ENCODE results near the gene IL10RB.

IL10RB gene

DNA sequence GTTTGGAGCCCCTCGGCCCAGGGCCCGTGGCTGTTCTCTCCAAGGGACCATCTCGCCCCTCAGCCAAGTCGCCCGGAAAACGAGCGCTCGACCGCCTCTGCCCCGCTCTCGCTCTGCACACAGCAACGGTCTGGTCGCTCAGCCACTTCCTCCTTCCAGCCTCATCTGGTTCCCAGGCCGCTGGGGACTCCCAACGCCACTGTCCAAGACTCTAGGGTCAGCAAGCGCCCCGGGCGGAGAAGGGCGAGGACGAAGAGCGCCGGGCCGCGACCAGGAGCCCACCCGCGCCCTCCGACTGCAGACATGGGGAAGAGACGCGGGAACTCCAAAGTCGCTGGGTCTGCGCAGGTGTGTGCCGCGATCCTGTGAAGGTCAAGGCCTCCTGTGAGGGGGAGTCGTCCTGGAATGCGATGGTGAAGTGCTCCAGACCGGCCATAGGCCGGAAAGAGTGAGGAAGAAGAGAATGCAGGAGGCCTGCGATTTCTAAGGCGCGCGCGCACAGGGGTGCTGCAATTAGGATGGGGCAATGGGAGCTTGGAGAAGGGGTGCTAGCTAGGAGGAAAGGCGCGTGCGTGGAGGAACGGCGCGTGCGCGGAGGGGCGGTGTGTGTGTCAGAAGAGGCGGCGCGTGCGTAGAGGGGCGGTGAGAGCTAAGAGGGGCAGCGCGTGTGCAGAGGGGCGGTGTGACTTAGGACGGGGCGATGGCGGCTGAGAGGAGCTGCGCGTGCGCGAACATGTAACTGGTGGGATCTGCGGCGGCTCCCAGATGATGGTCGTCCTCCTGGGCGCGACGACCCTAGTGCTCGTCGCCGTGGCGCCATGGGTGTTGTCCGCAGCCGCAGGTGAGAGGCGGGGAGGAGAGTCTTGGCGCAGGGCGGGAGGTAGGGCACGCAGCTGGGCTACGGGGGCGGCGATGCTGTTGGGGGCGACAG is 58.4 kb downstream of the IL10RB start, which contains the start of gene IFNAR1:
Gene IFNAR1, plus strand, starts transcription at position 680 of the 931 bp plus-strand sequence. Its CDS starts 86 bp downstream, at position 766.
- H3K4me3 ChIP-seq (ENCODE audit: low read length): peak within 1 kb of the TSS; percentile 95
- peak within 1 kb of the TSS; percentile 97 for H3K4me2 ChIP-seq (ENCODE audit: low read length)
- H3K9ac ChIP-seq (ENCODE audit: low read depth, low read length): peak within 1 kb of the TSS; percentile 94
- peaks cover 7% of the 10 kb centered on the region for H3K4me1 ChIP-seq (ENCODE audit: control insufficient read depth, insufficient read depth, low read length)
- peaks cover 3% of the 10 kb centered on the region for H3K27me3 ChIP-seq (ENCODE audit: control insufficient read depth, insufficient read depth, low read length)
- no peaks in the 10 kb centered on the region for H3K36me3 ChIP-seq (ENCODE audit: insufficient read depth, low read length)
- no peaks in the 10 kb centered on the region for H3K9me3 ChIP-seq (replicated peaks; ENCODE audit: low read length)

DNA sequence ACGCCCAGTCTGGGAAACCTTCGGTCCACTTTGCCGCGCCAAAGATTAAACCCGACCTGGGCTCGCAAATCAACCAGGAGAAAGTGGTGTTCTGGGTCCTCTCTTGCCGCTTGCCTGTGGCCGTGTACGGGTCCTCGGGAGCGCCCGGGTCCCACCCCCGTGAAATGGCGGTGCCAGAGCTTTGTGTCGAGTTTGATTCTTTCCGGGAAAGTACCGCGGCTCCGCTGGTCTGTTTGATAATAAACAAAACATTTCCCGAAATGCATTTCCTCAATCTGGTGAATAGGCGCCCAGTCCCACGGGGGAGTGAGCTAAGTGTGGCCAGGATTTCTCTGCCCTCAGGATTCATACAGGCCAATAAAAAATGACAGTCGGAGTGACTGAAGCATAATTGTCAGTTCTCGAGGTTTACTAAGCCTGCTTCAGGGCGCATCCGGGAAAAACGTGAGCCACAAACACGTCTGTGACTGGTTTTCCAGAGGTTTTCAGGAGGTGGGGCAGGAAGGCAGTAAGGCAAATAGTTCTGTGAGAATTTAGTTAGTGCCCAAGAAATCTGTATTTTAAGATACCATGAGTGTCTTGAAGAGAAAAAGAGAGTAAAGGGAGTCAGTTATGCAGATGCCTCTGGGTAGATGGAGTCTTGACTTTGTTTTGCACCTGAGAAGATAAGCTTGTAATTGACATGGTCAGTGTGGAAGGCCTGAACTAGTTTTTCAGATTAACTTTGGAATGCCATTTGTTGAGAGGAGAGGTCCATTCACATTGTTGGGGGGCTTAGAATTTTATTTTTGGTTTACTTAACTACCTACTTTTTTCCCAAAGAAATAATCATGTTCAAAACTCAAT is 59.3 kb downstream of the IL10RB start:
- H3K27me3 ChIP-seq (ENCODE audit: control insufficient read depth, insufficient read depth, low read length): no peaks in the 10 kb centered on the region
- H3K9me3 ChIP-seq (replicated peaks; ENCODE audit: low read length): no peaks in the 10 kb centered on the region
- no peaks in the 10 kb centered on the region for H3K36me3 ChIP-seq (ENCODE audit: insufficient read depth, low read length)

DNA sequence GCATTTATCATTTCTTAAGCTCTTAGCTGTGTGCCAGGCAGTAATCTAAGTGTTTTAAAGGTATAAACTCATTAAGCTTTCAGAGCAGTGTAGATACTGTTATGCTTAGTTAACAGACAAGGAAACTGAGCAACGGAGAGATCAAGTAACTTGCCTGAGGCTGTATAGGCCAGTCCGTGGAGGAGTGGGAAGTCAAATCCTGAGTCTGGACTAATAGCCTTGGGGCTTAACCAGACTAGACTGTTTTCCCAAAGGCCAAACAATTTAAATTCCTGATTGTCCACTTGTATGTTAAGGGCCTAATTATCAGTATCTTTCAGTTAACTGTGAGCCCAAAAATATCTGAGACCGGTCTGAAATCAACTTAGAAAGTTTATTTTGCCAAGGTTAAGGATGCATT is 61.2 kb downstream of the IL10RB start:
- Histone ChIP-seq H3K4me1 (ENCODE audit: control insufficient read depth, insufficient read depth, low read length) (peaks cover 7% of the 10 kb centered on the region), H3K9ac (ENCODE audit: low read depth, low read length) (no peak overlapping the region), H3K27me3 (ENCODE audit: control insufficient read depth, insufficient read depth, low read length) (no peaks in the 10 kb centered on the region), H3K4me2 (ENCODE audit: low read length) (no peak overlapping the region), H3K36me3 (ENCODE audit: insufficient read depth, low read length) (peaks cover 6% of the 10 kb centered on the region), H3K9me3 (replicated peaks; ENCODE audit: low read length) (no peaks in the 10 kb centered on the region), H3K4me3 (ENCODE audit: low read length) (no peak overlapping the region)

More for the DNA sequence above, 59.3 kb downstream of the IL10RB start:
- Histone ChIP-seq H3K4me1 (ENCODE audit: control insufficient read depth, insufficient read depth, low read length) (peaks cover 7% of the 10 kb centered on the region), H3K4me3 (ENCODE audit: low read length) (peak overlapping the region; percentile 95), H3K4me2 (ENCODE audit: low read length) (peak overlapping the region; percentile 97), H3K9ac (ENCODE audit: low read depth, low read length) (peak overlapping the region; percentile 94)

DNA sequence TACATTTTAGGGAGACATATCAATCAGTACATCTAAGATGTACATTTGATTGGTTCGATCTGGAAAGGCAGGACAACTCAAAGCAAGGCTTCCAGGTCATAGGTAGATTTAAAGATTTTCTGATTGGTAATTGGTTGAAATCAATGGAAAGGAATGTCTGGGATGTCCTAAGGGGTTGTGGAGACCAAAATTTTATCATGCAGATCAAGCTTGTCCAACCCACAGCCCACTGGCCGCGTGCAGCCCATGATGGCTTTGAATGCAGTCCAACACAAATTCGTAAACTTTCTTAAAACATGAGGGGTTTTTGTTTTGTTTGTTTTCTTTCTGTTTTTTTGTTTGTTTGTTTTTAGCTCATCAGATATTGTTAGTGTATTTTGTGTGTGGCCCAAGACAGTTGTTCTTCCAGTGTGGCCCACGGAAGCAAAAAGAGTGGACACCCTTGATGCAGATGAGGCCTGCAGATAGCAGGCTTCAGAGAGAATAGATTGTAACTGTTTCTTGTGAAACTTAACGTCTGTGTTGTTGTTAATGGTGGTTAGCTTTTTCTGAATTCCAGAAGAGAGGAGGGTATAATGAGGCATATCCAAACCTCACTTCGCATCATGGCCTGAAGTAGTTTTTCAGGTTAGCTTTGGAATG is 61.7 kb downstream of the IL10RB start:
- peaks cover 7% of the 10 kb centered on the region for H3K4me1 ChIP-seq (ENCODE audit: control insufficient read depth, insufficient read depth, low read length)
- no peaks in the 10 kb centered on the region for H3K27me3 ChIP-seq (ENCODE audit: control insufficient read depth, insufficient read depth, low read length)
- no peaks in the 10 kb centered on the region for H3K9me3 ChIP-seq (replicated peaks; ENCODE audit: low read length)
- H3K4me3 ChIP-seq (ENCODE audit: low read length): no peak overlapping the region
- no peak overlapping the region for H3K4me2 ChIP-seq (ENCODE audit: low read length)
- H3K36me3 ChIP-seq (ENCODE audit: insufficient read depth, low read length): peaks cover 6% of the 10 kb centered on the region
- no peak overlapping the region for H3K9ac ChIP-seq (ENCODE audit: low read depth, low read length)

DNA sequence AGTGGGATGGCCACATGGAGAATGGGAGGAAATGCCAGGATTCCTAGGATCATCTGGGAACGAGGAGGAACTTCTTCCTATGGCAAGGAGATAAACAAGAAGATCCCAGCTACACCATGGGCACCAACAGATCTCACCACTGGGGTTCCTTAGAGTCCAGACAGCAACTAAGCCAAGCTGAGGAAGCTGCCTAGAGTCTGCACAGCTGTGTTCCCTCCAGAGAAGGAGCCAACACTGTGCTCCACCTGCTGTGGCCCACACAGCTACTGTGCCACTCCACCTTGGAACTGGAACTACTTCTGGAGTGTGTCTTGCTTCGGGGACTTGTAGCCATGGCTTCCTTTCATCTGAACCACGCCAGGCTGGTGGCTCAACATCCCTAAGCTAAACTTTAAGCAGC is 64.6 kb downstream of the IL10RB start:
- H3K4me3 ChIP-seq (ENCODE audit: low read length): no peak overlapping the region
- H3K27me3 ChIP-seq (ENCODE audit: control insufficient read depth, insufficient read depth, low read length): no peaks in the 10 kb centered on the region
- no peaks in the 10 kb centered on the region for H3K9me3 ChIP-seq (replicated peaks; ENCODE audit: low read length)
- H3K9ac ChIP-seq (ENCODE audit: low read depth, low read length): no peak overlapping the region
- peaks cover 6% of the 10 kb centered on the region for H3K36me3 ChIP-seq (ENCODE audit: insufficient read depth, low read length)
- peaks cover 4% of the 10 kb centered on the region for H3K4me1 ChIP-seq (ENCODE audit: control insufficient read depth, insufficient read depth, low read length)
- no peak overlapping the region for H3K4me2 ChIP-seq (ENCODE audit: low read length)

DNA sequence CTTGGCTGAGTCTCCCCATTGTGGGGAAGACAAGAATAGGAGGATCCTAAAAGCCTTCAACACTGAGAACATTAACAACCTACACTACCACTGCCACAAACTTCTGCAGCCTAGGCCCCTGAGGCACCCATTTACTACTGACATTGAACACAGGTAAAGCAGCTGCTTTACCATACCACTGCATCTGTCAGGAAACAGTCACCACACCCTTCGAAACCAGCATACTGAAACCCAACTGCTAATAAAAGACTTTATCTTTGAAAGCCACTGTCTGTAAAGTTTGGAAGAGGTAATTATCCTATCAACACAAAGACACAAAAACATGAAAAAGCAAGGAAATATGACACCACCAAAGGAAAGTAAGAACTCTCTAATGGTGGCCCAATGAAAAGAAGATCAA is 66.0 kb downstream of the IL10RB start:
- Histone ChIP-seq H3K4me1 (ENCODE audit: control insufficient read depth, insufficient read depth, low read length) (no peaks in the 10 kb centered on the region), H3K9me3 (replicated peaks; ENCODE audit: low read length) (no peaks in the 10 kb centered on the region), H3K27me3 (ENCODE audit: control insufficient read depth, insufficient read depth, low read length) (no peaks in the 10 kb centered on the region), H3K4me2 (ENCODE audit: low read length) (no peak overlapping the region), H3K4me3 (ENCODE audit: low read length) (no peak overlapping the region), H3K9ac (ENCODE audit: low read depth, low read length) (no peak overlapping the region), H3K36me3 (ENCODE audit: insufficient read depth, low read length) (peaks cover 11% of the 10 kb centered on the region)

DNA sequence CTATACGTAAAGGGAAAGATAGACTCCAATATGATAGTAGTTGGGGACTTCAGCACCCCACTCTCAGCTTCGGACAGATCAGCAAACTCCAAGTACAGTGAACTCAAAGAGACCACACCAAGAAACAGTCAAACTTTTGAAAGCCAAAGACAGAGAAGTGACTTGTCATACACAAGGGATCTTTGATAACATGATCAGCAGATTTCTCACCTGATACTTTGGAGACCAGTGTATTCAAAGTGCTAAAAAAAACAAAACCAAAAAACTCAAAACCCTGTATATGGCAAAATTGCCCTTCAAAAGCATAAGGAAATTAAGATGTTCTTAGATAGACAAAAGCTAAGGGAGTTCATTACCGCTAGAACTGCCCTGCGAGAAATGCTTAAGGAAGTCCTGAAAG is 68.0 kb downstream of the IL10RB start:
- Histone ChIP-seq H3K4me1 (ENCODE audit: control insufficient read depth, insufficient read depth, low read length) (no peaks in the 10 kb centered on the region), H3K9me3 (replicated peaks; ENCODE audit: low read length) (no peaks in the 10 kb centered on the region), H3K36me3 (ENCODE audit: insufficient read depth, low read length) (peaks cover 11% of the 10 kb centered on the region), H3K27me3 (ENCODE audit: control insufficient read depth, insufficient read depth, low read length) (no peaks in the 10 kb centered on the region), H3K4me2 (ENCODE audit: low read length) (no peak overlapping the region), H3K9ac (ENCODE audit: low read depth, low read length) (no peak overlapping the region), H3K4me3 (ENCODE audit: low read length) (no peak overlapping the region)

DNA sequence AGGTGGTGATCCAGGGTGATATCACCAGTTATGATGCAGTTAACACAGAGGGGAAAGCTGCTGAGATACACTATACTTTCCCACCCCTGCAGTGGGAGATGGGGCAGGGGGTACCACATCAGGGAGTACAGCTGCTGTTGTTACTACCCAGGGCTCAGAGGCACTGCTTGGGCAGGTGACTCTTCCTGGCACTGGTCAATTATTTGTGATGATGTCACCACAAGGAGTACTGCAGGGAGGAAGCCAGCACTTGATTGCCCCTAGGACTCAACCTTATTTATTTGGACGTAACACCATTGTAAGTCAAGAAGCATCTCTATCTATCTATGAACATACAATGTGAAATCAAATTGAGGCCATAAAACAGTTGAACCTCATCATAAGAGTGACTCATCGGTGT is 68.7 kb downstream of the IL10RB start:
- Histone ChIP-seq H3K4me3 (ENCODE audit: low read length) (no peak overlapping the region), H3K36me3 (ENCODE audit: insufficient read depth, low read length) (peaks cover 11% of the 10 kb centered on the region), H3K4me1 (ENCODE audit: control insufficient read depth, insufficient read depth, low read length) (no peaks in the 10 kb centered on the region), H3K4me2 (ENCODE audit: low read length) (no peak overlapping the region), H3K27me3 (ENCODE audit: control insufficient read depth, insufficient read depth, low read length) (no peaks in the 10 kb centered on the region), H3K9ac (ENCODE audit: low read depth, low read length) (no peak overlapping the region), H3K9me3 (replicated peaks; ENCODE audit: low read length) (no peaks in the 10 kb centered on the region)

DNA sequence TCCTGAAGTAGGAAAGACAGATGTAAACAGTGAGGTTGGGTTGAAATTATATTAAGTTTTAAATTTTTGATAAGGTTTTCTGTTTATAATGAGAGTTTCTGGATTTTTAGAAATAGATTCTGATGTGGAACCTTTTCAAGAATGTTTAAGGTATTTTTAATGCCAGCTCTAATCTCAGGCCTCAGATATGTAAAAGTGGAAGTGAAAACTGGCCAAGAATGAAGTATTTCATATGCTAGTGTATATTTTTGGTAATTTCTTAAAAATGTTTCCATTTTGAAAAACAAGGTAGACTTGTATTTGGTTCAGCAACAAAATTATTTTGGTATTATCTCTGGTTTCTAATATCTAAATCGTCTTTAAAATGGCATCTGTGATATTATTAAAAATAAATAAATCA is 73.0 kb downstream of the IL10RB start:
- Histone ChIP-seq H3K27me3 (ENCODE audit: control insufficient read depth, insufficient read depth, low read length) (no peaks in the 10 kb centered on the region), H3K4me1 (ENCODE audit: control insufficient read depth, insufficient read depth, low read length) (no peaks in the 10 kb centered on the region), H3K9ac (ENCODE audit: low read depth, low read length) (no peak overlapping the region), H3K4me3 (ENCODE audit: low read length) (no peak overlapping the region), H3K36me3 (ENCODE audit: insufficient read depth, low read length) (peaks cover 11% of the 10 kb centered on the region), H3K9me3 (replicated peaks; ENCODE audit: low read length) (no peaks in the 10 kb centered on the region), H3K4me2 (ENCODE audit: low read length) (no peak overlapping the region)

DNA sequence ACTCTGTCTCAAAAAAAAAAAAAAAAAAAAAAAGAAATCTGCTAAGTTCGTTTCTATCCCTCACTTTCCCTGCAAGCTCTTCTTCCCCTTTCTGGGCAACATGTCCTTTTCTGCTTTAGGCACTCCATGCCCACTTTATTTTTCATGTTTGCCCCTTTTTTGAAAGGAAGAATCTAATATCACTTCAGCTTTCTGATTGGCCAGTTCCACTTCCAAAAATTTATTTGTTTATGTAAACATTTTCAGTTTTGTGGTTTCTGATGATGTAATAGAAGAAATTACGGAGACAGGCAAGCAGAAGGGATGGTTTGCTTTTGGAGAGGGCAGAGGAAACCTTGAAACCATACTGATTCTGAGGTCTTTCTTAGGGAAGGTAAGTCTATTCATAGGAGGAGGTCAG is 73.8 kb downstream of the IL10RB start:
- Histone ChIP-seq H3K9me3 (replicated peaks; ENCODE audit: low read length) (no peaks in the 10 kb centered on the region), H3K9ac (ENCODE audit: low read depth, low read length) (no peak overlapping the region), H3K4me3 (ENCODE audit: low read length) (no peak overlapping the region), H3K4me2 (ENCODE audit: low read length) (no peak overlapping the region), H3K27me3 (ENCODE audit: control insufficient read depth, insufficient read depth, low read length) (no peaks in the 10 kb centered on the region), H3K36me3 (ENCODE audit: insufficient read depth, low read length) (peaks cover 13% of the 10 kb centered on the region), H3K4me1 (ENCODE audit: control insufficient read depth, insufficient read depth, low read length) (no peaks in the 10 kb centered on the region)

DNA sequence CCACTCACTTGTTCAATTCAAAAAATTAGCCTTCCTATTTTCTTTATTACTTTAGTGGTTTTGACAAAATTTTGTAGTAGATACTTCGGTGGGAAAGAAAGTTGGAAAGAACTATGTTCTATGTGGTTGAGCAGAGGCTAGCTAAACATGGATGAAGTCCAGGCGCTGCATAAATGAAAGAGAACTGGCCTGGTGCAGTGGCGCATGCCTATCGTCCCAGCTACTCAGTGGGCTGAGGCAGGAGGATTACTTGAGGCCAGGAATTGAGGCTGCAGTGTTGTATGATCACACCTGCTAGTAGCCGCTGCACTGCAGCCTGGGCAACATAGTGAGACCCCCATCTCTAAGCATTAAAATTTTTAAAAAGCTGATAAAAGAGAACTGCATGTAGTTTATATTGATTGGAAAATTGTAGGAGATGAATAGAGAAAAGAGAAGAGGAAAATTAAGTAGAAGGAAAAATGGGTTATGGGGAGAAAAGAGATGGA is 79.6 kb downstream of the IL10RB start:
- H3K4me2 ChIP-seq (ENCODE audit: low read length): no peak overlapping the region
- H3K36me3 ChIP-seq (ENCODE audit: insufficient read depth, low read length): peaks cover 20% of the 10 kb centered on the region
- no peak overlapping the region for H3K9ac ChIP-seq (ENCODE audit: low read depth, low read length)
- no peaks in the 10 kb centered on the region for H3K4me1 ChIP-seq (ENCODE audit: control insufficient read depth, insufficient read depth, low read length)
- H3K4me3 ChIP-seq (ENCODE audit: low read length): no peak overlapping the region
- H3K9me3 ChIP-seq (replicated peaks; ENCODE audit: low read length): no peaks in the 10 kb centered on the region
- no peaks in the 10 kb centered on the region for H3K27me3 ChIP-seq (ENCODE audit: control insufficient read depth, insufficient read depth, low read length)
